ENCODE data around the gene STX2. TPM values are rescaled to one million over a fixed set of nuclear protein-coding genes. Genes with fewer than 3 reads are reported as not detected.

The STX2 gene
- total RNA-seq, 1 donor from 2014 or later: 33.0 TPM

GRCh38 chr12:130832561-130833209 lies 6.4 kb downstream of the STX2 start:
- no peak overlapping the region for H3K9ac ChIP-seq (ENCODE audit: low read length)
- TF ChIP-seq CTCF (IDR thresholded peaks at IDR 0.05; ENCODE audit: insufficient read depth, low read depth, low read length) (no peak), EZH2 (IDR thresholded peaks at IDR 0.05; ENCODE audit: insufficient read depth, low read length) (no peak)
- no peaks in the 10 kb centered on the region for H3K27me3 ChIP-seq (ENCODE audit: insufficient read depth, low read length)
- H3K4me3 ChIP-seq (ENCODE audit: insufficient read depth, low read depth, low read length): no peak overlapping the region
- no peaks in the 10 kb centered on the region for H3K9me3 ChIP-seq (ENCODE audit: insufficient read depth, low read depth, low read length)
- no peak overlapping the region for H3K27ac ChIP-seq (ENCODE audit: low read depth, low read length)
- no peak overlapping the region for H3K27ac Mint-ChIP-seq (ENCODE audit: unreplicated experiment)
- peaks cover 96% of the 10 kb centered on the region for H3K79me2 ChIP-seq (ENCODE audit: insufficient read depth, low read length)
- no peak overlapping the region for H3K4me3 Mint-ChIP-seq (ENCODE audit: unreplicated experiment)
- no peaks in the 10 kb centered on the region for H3K36me3 ChIP-seq (ENCODE audit: insufficient read depth, low read length)
- peak; percentile 55 for DNase-seq (ENCODE audit: low read depth)
- FAIRE-seq: no peak
- H3K4me1 ChIP-seq (ENCODE audit: insufficient read depth, low read length): peaks cover 6% of the 10 kb centered on the region
- H3K36me3 Mint-ChIP-seq (ENCODE audit: low read depth, unreplicated experiment): no peaks in the 10 kb centered on the region
- H3K27me3 Mint-ChIP-seq (ENCODE audit: low read depth, unreplicated experiment): no peaks in the 10 kb centered on the region
- H3K4me2 ChIP-seq (ENCODE audit: low read length): peak overlapping the region; percentile 4
- H3K4me1 Mint-ChIP-seq (ENCODE audit: low read depth, unreplicated experiment): peaks cover 24% of the 10 kb centered on the region
- no peak overlapping the region for H2AFZ ChIP-seq (ENCODE audit: low read depth, low read length)
- peaks cover 87% of the 10 kb centered on the region for H4K20me1 ChIP-seq (ENCODE audit: insufficient read depth, low read length)
- no peaks in the 10 kb centered on the region for H3K9me3 Mint-ChIP-seq (ENCODE audit: unreplicated experiment)

- H3K4me1 ChIP-seq (ENCODE audit: insufficient read depth, low read length): peaks cover 6% of the 10 kb centered on the region
- H3K27ac ChIP-seq (ENCODE audit: low read depth, low read length): no peak overlapping the region
- H3K27me3 ChIP-seq (ENCODE audit: insufficient read depth, low read length): no peaks in the 10 kb centered on the region
- H3K4me3 ChIP-seq (ENCODE audit: insufficient read depth, low read depth, low read length): no peak overlapping the region
- H3K9me3 Mint-ChIP-seq (ENCODE audit: unreplicated experiment): no peaks in the 10 kb centered on the region
- peaks cover 96% of the 10 kb centered on the region for H3K79me2 ChIP-seq (ENCODE audit: insufficient read depth, low read length)
- no peak for TF ChIP-seq CTCF (IDR thresholded peaks at IDR 0.05; ENCODE audit: insufficient read depth, low read depth, low read length)
- no peak for TF ChIP-seq EZH2 (IDR thresholded peaks at IDR 0.05; ENCODE audit: insufficient read depth, low read length)
- H3K27me3 Mint-ChIP-seq (ENCODE audit: low read depth, unreplicated experiment): no peaks in the 10 kb centered on the region
- no peak overlapping the region for H3K4me3 Mint-ChIP-seq (ENCODE audit: unreplicated experiment)
- peaks cover 85% of the 10 kb centered on the region for H4K20me1 ChIP-seq (ENCODE audit: insufficient read depth, low read length)
- H3K36me3 Mint-ChIP-seq (ENCODE audit: low read depth, unreplicated experiment): no peaks in the 10 kb centered on the region
- H3K4me2 ChIP-seq (ENCODE audit: low read length): no peak overlapping the region
- H3K36me3 ChIP-seq (ENCODE audit: insufficient read depth, low read length): no peaks in the 10 kb centered on the region
- FAIRE-seq (no peak), DNase-seq (ENCODE audit: low read depth) (no peak)
- H2AFZ ChIP-seq (ENCODE audit: low read depth, low read length): no peak overlapping the region
- H3K27ac Mint-ChIP-seq (ENCODE audit: unreplicated experiment): no peak overlapping the region
- H3K4me1 Mint-ChIP-seq (ENCODE audit: low read depth, unreplicated experiment): peaks cover 22% of the 10 kb centered on the region
- no peak overlapping the region for H3K9ac ChIP-seq (ENCODE audit: low read length)
- H3K9me3 ChIP-seq (ENCODE audit: insufficient read depth, low read depth, low read length): no peaks in the 10 kb centered on the region
Observed at GRCh38 chr12:130831876-130832405, 7.1 kb downstream of the STX2 start.

GRCh38 chr12:130831246-130831645 lies 7.8 kb downstream of the STX2 start:
- H3K27ac ChIP-seq (ENCODE audit: low read depth, low read length): no peak overlapping the region
- H3K9ac ChIP-seq (ENCODE audit: low read length): no peak overlapping the region
- H3K9me3 Mint-ChIP-seq (ENCODE audit: unreplicated experiment): no peaks in the 10 kb centered on the region
- peaks cover 78% of the 10 kb centered on the region for H4K20me1 ChIP-seq (ENCODE audit: insufficient read depth, low read length)
- peaks cover 89% of the 10 kb centered on the region for H3K79me2 ChIP-seq (ENCODE audit: insufficient read depth, low read length)
- H3K36me3 Mint-ChIP-seq (ENCODE audit: low read depth, unreplicated experiment): no peaks in the 10 kb centered on the region
- H3K27me3 Mint-ChIP-seq (ENCODE audit: low read depth, unreplicated experiment): no peaks in the 10 kb centered on the region
- no peak overlapping the region for H3K4me3 ChIP-seq (ENCODE audit: insufficient read depth, low read depth, low read length)
- no peaks in the 10 kb centered on the region for H3K9me3 ChIP-seq (ENCODE audit: insufficient read depth, low read depth, low read length)
- peaks cover 20% of the 10 kb centered on the region for H3K4me1 Mint-ChIP-seq (ENCODE audit: low read depth, unreplicated experiment)
- no peak overlapping the region for H3K27ac Mint-ChIP-seq (ENCODE audit: unreplicated experiment)
- no peak for FAIRE-seq
- H3K4me1 ChIP-seq (ENCODE audit: insufficient read depth, low read length): peaks cover 6% of the 10 kb centered on the region
- H2AFZ ChIP-seq (ENCODE audit: low read depth, low read length): no peak overlapping the region
- H3K27me3 ChIP-seq (ENCODE audit: insufficient read depth, low read length): no peaks in the 10 kb centered on the region
- no peak for DNase-seq (ENCODE audit: low read depth)
- TF ChIP-seq EZH2 (IDR thresholded peaks at IDR 0.05; ENCODE audit: insufficient read depth, low read length): no peak
- no peak for TF ChIP-seq CTCF (IDR thresholded peaks at IDR 0.05; ENCODE audit: insufficient read depth, low read depth, low read length)
- H3K36me3 ChIP-seq (ENCODE audit: insufficient read depth, low read length): no peaks in the 10 kb centered on the region
- H3K4me2 ChIP-seq (ENCODE audit: low read length): no peak overlapping the region
- H3K4me3 Mint-ChIP-seq (ENCODE audit: unreplicated experiment): no peak overlapping the region
